CD4-positive, alpha-beta T cell treated with Interferon alpha-2 for 1 hour (primary cell): Measurements from ENCODE around the gene NBPF12.
"Not testable (repeated sequence)": the region's sequence is repeated elsewhere in the genome, so short reads cannot be mapped to it uniquely, and the experiment has no call there.

ENCODE experiments used
- DNase-seq, 2 donors: peaks; one replicate each; pipeline ENCODE4 v3.0.0-alpha.2; 2020 to 2022

The NBPF12 gene

DNA sequence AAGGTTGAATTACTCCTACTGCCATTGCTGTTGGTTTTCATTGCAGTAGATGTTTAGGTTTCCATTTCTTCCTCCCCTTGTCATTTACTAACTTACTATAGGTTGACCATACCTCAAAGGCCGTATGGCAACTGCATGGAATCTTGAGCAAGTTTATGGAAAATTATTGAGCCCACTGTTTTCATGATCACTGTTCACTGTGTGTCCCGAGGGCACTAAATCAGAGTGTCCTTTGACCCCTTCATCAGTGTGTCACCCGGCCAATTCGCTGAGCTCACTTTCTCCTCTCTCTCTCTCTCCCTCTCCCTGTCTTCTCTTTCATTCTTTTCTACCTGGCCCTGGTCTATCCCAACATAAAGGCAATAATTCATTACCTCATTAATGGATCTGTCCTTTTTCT, 47.7 kb downstream of the NBPF12 start:
- DNase-seq = not testable (repeated sequence)

GRCh38 chr1:146986450-146986849, 48.3 kb downstream of the NBPF12 start:
- DNase-seq = not testable (repeated sequence)

- DNase-seq = not testable (repeated sequence)
These were observed 49.4 kb downstream of the NBPF12 start for GRCh38 chr1:146987502-146987901.

- DNase-seq = not testable (repeated sequence)
These were observed 51.3 kb downstream of the NBPF12 start for GRCh38 chr1:146989455-146989854.

DNA sequence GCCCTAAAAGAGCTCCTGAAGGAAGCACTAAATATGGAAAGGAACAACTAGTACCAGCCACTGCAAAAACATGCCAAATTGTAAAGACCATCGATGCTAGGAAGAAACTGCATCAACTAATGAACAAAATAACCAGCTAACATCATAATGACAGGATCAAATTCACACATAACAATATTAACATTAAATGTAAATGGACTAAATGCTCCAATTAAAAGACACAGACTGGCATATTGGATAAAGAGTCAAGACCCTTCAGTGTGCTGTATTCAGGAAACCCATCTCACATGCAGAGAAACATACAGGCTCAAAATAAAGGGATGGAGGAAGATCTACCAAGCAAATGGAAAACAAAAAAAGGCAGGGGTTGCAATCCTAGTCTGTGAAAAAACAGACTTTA, 70.4 kb downstream of the NBPF12 start:
- DNase-seq = not testable (repeated sequence)

DNA sequence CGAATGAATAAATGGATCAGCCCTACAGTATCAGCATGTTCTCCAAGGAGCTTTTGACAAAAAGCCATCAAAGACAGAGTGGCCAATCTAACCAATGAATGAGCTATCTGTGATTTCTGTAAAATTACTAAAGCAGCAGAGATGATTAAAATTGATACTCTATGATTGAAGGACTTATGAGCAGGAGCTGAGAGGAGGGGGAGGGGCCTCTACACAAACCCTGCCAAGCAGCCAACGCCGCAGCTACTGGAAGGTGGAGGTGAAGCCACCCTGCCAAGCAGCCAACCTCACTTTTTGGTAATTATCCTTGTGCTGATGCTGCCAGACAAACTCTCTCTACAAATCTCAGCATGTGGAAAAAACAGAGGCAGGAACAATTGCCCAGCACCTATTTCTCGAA, 88.9 kb downstream of the NBPF12 start:
- not testable (repeated sequence) for DNase-seq

DNA sequence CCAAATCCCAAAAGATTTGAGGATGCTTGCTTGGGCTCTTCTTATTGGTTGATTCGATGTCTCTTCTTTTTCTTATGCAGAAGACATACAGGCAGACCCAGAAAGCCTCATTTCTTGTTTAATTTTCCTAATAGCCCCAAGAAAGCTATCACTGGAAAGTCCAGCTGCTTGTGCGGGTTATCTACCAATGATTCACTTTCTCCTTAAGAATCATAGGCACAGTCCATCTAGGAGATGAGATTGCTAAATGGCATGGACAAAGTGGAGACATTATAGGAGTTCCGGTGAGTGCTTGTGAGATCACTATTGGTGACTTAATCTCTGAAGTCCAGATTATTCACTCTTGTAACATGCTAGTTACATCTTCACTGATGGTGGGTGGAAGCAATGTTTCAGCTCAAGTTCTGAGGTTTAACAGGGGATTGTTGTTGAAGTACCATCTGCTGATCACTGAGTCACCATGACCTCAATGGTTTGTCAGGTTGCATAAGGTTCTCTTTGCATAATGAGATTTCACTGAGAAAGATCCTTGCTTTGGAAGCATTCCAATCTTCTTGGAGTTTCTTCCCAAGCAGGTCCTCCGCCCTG, 92.0 kb downstream of the NBPF12 start:
- DNase-seq = not testable (repeated sequence)

DNA sequence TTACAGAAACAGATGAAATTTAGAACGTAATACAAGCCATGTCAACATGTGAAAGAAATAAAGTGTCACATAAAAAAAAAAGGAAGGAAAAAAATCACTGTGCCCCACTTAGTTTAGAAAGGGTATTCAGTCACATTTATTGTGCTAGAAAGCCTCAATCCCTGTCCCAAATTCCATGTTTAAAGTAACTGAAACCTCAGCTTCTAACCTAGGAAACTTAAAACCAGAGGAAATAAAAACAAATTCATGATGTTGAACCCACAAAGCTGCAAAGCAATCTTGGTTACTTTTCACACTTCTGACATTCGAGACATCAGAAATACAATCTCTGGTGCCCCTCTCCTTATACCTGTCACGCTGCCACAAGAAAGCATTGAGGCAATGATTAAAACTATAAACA, 101.8 kb downstream of the NBPF12 start:
- DNase-seq = no peak

DNA sequence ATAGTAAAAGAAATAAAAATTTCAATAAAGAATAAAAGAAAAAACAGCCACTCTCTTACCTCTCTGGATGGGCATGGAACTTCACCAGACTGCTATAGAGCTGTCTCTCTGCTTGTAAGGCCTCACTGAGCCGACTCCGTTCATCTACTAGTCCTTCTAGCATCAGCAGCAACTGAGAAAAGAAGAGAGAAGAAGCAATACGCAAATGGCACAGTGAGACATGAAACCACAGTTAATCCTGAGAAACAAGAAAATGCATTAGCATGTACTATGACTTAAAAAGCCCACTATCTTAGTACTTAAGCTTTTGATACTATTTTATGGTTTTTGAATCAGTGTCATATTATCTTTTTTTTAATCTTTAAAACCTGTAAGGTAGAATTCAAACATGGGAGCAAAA, 104.8 kb downstream of the NBPF12 start:
- DNase-seq = not testable (repeated sequence)

GRCh38 chr1:147044511-147044910, 106.4 kb downstream of the NBPF12 start:
- DNase-seq = not testable (repeated sequence)
